GM18505 (cell line): ENCODE data around the gene RAB1A.

Experiments used
- ATAC-seq: cut with Tn5 transposase; IDR thresholded peaks from one replicate; pipeline ENCODE4 v1.9.1; 2021; ENCODE audit not compliant: unreplicated experiment
- POLR2A ChIP-seq: IDR thresholded peaks from 4 replicates; pipeline ENCODE4 v1.6.1; 2011; ENCODE audit warnings: borderline replicate concordance; ENCODE audit not compliant: insufficient read depth, insufficient read length; ENCODE audit errors: extremely low read depth

Gene RAB1A

GRCh38 chr2:65054749-65055421, 75.0 kb downstream of the RAB1A start:
- no peak for ATAC-seq

GRCh38 chr2:65053199-65053598, 76.7 kb downstream of the RAB1A start:
- peak; percentile 24 for TF ChIP-seq POLR2A
- ATAC-seq = peak; percentile 41

More at GRCh38 chr2:65054749-65055421, 75.0 kb downstream of the RAB1A start:
- TF ChIP-seq POLR2A = no peak

GRCh38 chr2:65050931-65051330, 79.0 kb downstream of the RAB1A start:
- ATAC-seq = no peak
- TF ChIP-seq POLR2A = no peak

- TF ChIP-seq POLR2A = no peak
- no peak for ATAC-seq
Observed at GRCh38 chr2:65049010-65049639, 80.8 kb downstream of the RAB1A start.

GRCh38 chr2:65046633-65047407, 83.1 kb downstream of the RAB1A start:
- TF ChIP-seq POLR2A = no peak
- no peak for ATAC-seq

- TF ChIP-seq POLR2A = no peak
- no peak for ATAC-seq
Observed at GRCh38 chr2:65045651-65046050, 84.3 kb downstream of the RAB1A start.

- no peak for ATAC-seq
- no peak for TF ChIP-seq POLR2A
Observed at GRCh38 chr2:65044097-65044735, 85.7 kb downstream of the RAB1A start.

GRCh38 chr2:65043001-65043400, 86.9 kb downstream of the RAB1A start:
- no peak for TF ChIP-seq POLR2A
- no peak for ATAC-seq

GRCh38 chr2:65040400-65041261, 89.3 kb downstream of the RAB1A start:
- peak; percentile 74 for ATAC-seq
- TF ChIP-seq POLR2A = no peak

- ATAC-seq = no peak
- no peak for TF ChIP-seq POLR2A
Observed at GRCh38 chr2:65039640-65040039, 90.3 kb downstream of the RAB1A start.

- no peak for TF ChIP-seq POLR2A
- no peak for ATAC-seq
Observed at GRCh38 chr2:65037178-65037577, 92.7 kb downstream of the RAB1A start.
